GM12875 (cell line): ENCODE data around the gene TM4SF4.

Experiments used
- H3K4me3 ChIP-seq: one replicate; pipeline ENCODE4 v1.5.1; 2011; ENCODE audit warnings: low read depth, low read length, control low read depth
- CTCF ChIP-seq: IDR thresholded peaks from 2 replicates; pipeline ENCODE4 v1.5.1; 2011; ENCODE audit warnings: low read depth, mild to moderate bottlenecking, control low read depth, inconsistent platforms, low read length, moderate library complexity, borderline replicate concordance; ENCODE audit not compliant: insufficient read depth

TM4SF4 gene

GRCh38 chr3:149497966-149498670, 23.6 kb downstream of the TM4SF4 start:
- H3K4me3 ChIP-seq: no peak overlapping the region

GRCh38 chr3:149501524-149501923, 27.0 kb downstream of the TM4SF4 start:
- no peak overlapping the region for H3K4me3 ChIP-seq
- no peak for TF ChIP-seq CTCF

More at GRCh38 chr3:149497966-149498670, 23.6 kb downstream of the TM4SF4 start:
- no peak for TF ChIP-seq CTCF

GRCh38 chr3:149502438-149502837, 27.9 kb downstream of the TM4SF4 start:
- H3K4me3 ChIP-seq: no peak overlapping the region
- TF ChIP-seq CTCF: no peak

- no peak overlapping the region for H3K4me3 ChIP-seq
- TF ChIP-seq CTCF: no peak
Measured at GRCh38 chr3:149506540-149506939, 32.0 kb downstream of the TM4SF4 start.

- no peak overlapping the region for H3K4me3 ChIP-seq
- no peak for TF ChIP-seq CTCF
Measured at GRCh38 chr3:149506965-149507364, 32.5 kb downstream of the TM4SF4 start.

GRCh38 chr3:149507491-149508324, 33.2 kb downstream of the TM4SF4 start:
- no peak for TF ChIP-seq CTCF
- no peak overlapping the region for H3K4me3 ChIP-seq
